GM13977 (cell line): ENCODE data around the gene SLC2A1.

Source experiments
- DNase-seq: peaks from one replicate; pipeline ENCODE4 v3.0.0; 2012; ENCODE audit warnings: low spot score
- CTCF ChIP-seq: IDR thresholded peaks from 2 replicates; pipeline ENCODE4 v1.5.1; 2012; ENCODE audit warnings: mild to moderate bottlenecking, control low read depth; ENCODE audit not compliant: insufficient read depth; ENCODE audit errors: extremely low read depth, missing control alignments
- in situ Hi-C: fragments of 300-500 bp; cut with MboI; formaldehyde crosslinking; loops from one replicate; pipeline ENCODE4 v1.12.0; 2022; ENCODE audit warnings: low sequenced_read_pairs, low pct_unique_long_range_greater_than_20kb, mixed read lengths, inconsistent platforms; ENCODE audit not compliant: unreplicated experiment

SLC2A1 gene

GRCh38 chr1:42943728-42944127 is 14.9 kb downstream of the SLC2A1 start:
- TF ChIP-seq CTCF: no peak
- no peak for DNase-seq
- in situ Hi-C loops: no loop called here

GRCh38 chr1:42943166-42943565 is 15.5 kb downstream of the SLC2A1 start:
- DNase-seq: no peak
- TF ChIP-seq CTCF: no peak
- in situ Hi-C loops: no loop called here

- no peak for DNase-seq
- in situ Hi-C loops: no loop called here
- no peak for TF ChIP-seq CTCF
Observed at GRCh38 chr1:42942444-42942843, 16.2 kb downstream of the SLC2A1 start.

- TF ChIP-seq CTCF: no peak
- in situ Hi-C loops: no loop called here
- no peak for DNase-seq
Observed at GRCh38 chr1:42941640-42942330, 16.9 kb downstream of the SLC2A1 start.

GRCh38 chr1:42940851-42941639 is 17.6 kb downstream of the SLC2A1 start:
- DNase-seq: no peak
- in situ Hi-C loops: no loop called here

More at GRCh38 chr1:42940851-42941639, 17.6 kb downstream of the SLC2A1 start:
- no peak for TF ChIP-seq CTCF
